Adipocyte (in vitro differentiated cells): ENCODE data around the gene RBMS3.
A peak's percentile ranks its signal among the peaks of the same experiment; 100 is the strongest.

Experiments used
- DNase-seq: peaks from one replicate; pipeline ENCODE4 v3.0.0-alpha.2; 2015; ENCODE audit warnings: low read depth
- H3K27me3 ChIP-seq: replicated peaks from 2 replicates; pipeline ENCODE4 v1.7.0; 2013; ENCODE audit warnings: mild to moderate bottlenecking, low read length, moderate library complexity; ENCODE audit not compliant: control insufficient read depth, insufficient read depth
- H3K36me3 ChIP-seq: 2 replicates; pipeline ENCODE4 v1.7.0; 2013; ENCODE audit warnings: low read length, mild to moderate bottlenecking, moderate library complexity; ENCODE audit not compliant: control insufficient read depth, insufficient read depth, severe bottlenecking
- H3K4me1 ChIP-seq: 2 replicates; pipeline ENCODE4 v1.7.0; 2013; ENCODE audit warnings: mild to moderate bottlenecking, low read length, moderate library complexity; ENCODE audit not compliant: control insufficient read depth, insufficient read depth
- H3K4me3 ChIP-seq: 2 replicates; pipeline ENCODE4 v1.7.0; 2013; ENCODE audit warnings: mild to moderate bottlenecking, low read length, moderate library complexity
- H3K9ac ChIP-seq: 2 replicates; pipeline ENCODE4 v1.7.0; 2013; ENCODE audit warnings: mild to moderate bottlenecking, low read length, moderate library complexity
- H3K9me3 ChIP-seq: 2 replicates; pipeline ENCODE4 v1.7.0; 2013; ENCODE audit warnings: mild to moderate bottlenecking, low read length, moderate library complexity; ENCODE audit not compliant: control insufficient read depth

Gene RBMS3

GRCh38 chr3:29695201-29695600, 414.3 kb downstream of the RBMS3 start:
- Histone ChIP-seq H3K4me3 (peak overlapping the region; percentile 57), H3K9me3 (no peaks in the 10 kb centered on the region), H3K27me3 (no peaks in the 10 kb centered on the region), H3K9ac (peak overlapping the region; percentile 88), H3K36me3 (no peaks in the 10 kb centered on the region), H3K4me1 (peaks cover 70% of the 10 kb centered on the region)
- no peak for DNase-seq

- Histone ChIP-seq H3K9ac (peak overlapping the region; percentile 88), H3K36me3 (no peaks in the 10 kb centered on the region), H3K4me1 (peaks cover 64% of the 10 kb centered on the region), H3K4me3 (peak overlapping the region; percentile 24), H3K27me3 (no peaks in the 10 kb centered on the region), H3K9me3 (no peaks in the 10 kb centered on the region)
- peak; percentile 94 for DNase-seq
These were observed 414.9 kb downstream of the RBMS3 start for GRCh38 chr3:29695643-29696198.

- H3K4me3 ChIP-seq = peak overlapping the region; percentile 38
- H3K36me3 ChIP-seq = no peaks in the 10 kb centered on the region
- no peak for DNase-seq
- H3K27me3 ChIP-seq = no peaks in the 10 kb centered on the region
- no peaks in the 10 kb centered on the region for H3K9me3 ChIP-seq
- H3K9ac ChIP-seq = peak overlapping the region; percentile 72
- H3K4me1 ChIP-seq = peaks cover 61% of the 10 kb centered on the region
These were observed 415.4 kb downstream of the RBMS3 start for GRCh38 chr3:29696311-29696710.

- peaks cover 58% of the 10 kb centered on the region for H3K4me1 ChIP-seq
- peak overlapping the region; percentile 45 for H3K9ac ChIP-seq
- peak overlapping the region; percentile 44 for H3K4me3 ChIP-seq
- no peaks in the 10 kb centered on the region for H3K27me3 ChIP-seq
- no peaks in the 10 kb centered on the region for H3K9me3 ChIP-seq
- DNase-seq = peak; percentile 54
- H3K36me3 ChIP-seq = peaks cover 5% of the 10 kb centered on the region
These were observed 417.1 kb downstream of the RBMS3 start for GRCh38 chr3:29697989-29698388.

GRCh38 chr3:29700256-29700655, 419.4 kb downstream of the RBMS3 start:
- Histone ChIP-seq H3K36me3 (peaks cover 7% of the 10 kb centered on the region), H3K4me1 (peaks cover 35% of the 10 kb centered on the region)

GRCh38 chr3:29701326-29701983, 420.6 kb downstream of the RBMS3 start:
- H3K27me3 ChIP-seq = no peaks in the 10 kb centered on the region
- H3K36me3 ChIP-seq = peaks cover 7% of the 10 kb centered on the region
- H3K9ac ChIP-seq = no peak overlapping the region
- H3K4me3 ChIP-seq = no peak overlapping the region
- no peak for DNase-seq
- H3K4me1 ChIP-seq = peaks cover 26% of the 10 kb centered on the region
- H3K9me3 ChIP-seq = no peaks in the 10 kb centered on the region

More at GRCh38 chr3:29700256-29700655, 419.4 kb downstream of the RBMS3 start:
- H3K9ac ChIP-seq = no peak overlapping the region
- H3K9me3 ChIP-seq = no peaks in the 10 kb centered on the region
- no peaks in the 10 kb centered on the region for H3K27me3 ChIP-seq
- H3K4me3 ChIP-seq = no peak overlapping the region
- DNase-seq = no peak

- Histone ChIP-seq H3K9me3 (no peaks in the 10 kb centered on the region), H3K9ac (no peak overlapping the region), H3K36me3 (peaks cover 7% of the 10 kb centered on the region), H3K4me1 (peaks cover 6% of the 10 kb centered on the region), H3K27me3 (no peaks in the 10 kb centered on the region), H3K4me3 (no peak overlapping the region)
- no peak for DNase-seq
These were observed 425.3 kb downstream of the RBMS3 start for GRCh38 chr3:29705906-29706844.

- Histone ChIP-seq H3K4me3 (no peak overlapping the region), H3K36me3 (no peaks in the 10 kb centered on the region), H3K4me1 (peaks cover 15% of the 10 kb centered on the region), H3K27me3 (no peaks in the 10 kb centered on the region), H3K9ac (no peak overlapping the region), H3K9me3 (no peaks in the 10 kb centered on the region)
- DNase-seq = no peak
These were observed 428.0 kb downstream of the RBMS3 start for GRCh38 chr3:29708884-29709283.

GRCh38 chr3:29711255-29711771, 430.4 kb downstream of the RBMS3 start:
- Histone ChIP-seq H3K9ac (peak overlapping the region; percentile 32), H3K4me3 (peak overlapping the region; percentile 8), H3K9me3 (no peaks in the 10 kb centered on the region), H3K27me3 (no peaks in the 10 kb centered on the region), H3K4me1 (peaks cover 15% of the 10 kb centered on the region), H3K36me3 (no peaks in the 10 kb centered on the region)
- DNase-seq = no peak

- Histone ChIP-seq H3K36me3 (no peaks in the 10 kb centered on the region), H3K9ac (no peak overlapping the region), H3K9me3 (no peaks in the 10 kb centered on the region), H3K27me3 (no peaks in the 10 kb centered on the region), H3K4me1 (peaks cover 8% of the 10 kb centered on the region), H3K4me3 (no peak overlapping the region)
- DNase-seq = no peak
These were observed 435.3 kb downstream of the RBMS3 start for GRCh38 chr3:29716213-29716612.

- no peaks in the 10 kb centered on the region for H3K9me3 ChIP-seq
- no peaks in the 10 kb centered on the region for H3K27me3 ChIP-seq
- no peaks in the 10 kb centered on the region for H3K36me3 ChIP-seq
- H3K4me3 ChIP-seq = no peak overlapping the region
- no peaks in the 10 kb centered on the region for H3K4me1 ChIP-seq
- no peak for DNase-seq
- no peak overlapping the region for H3K9ac ChIP-seq
These were observed 437.8 kb downstream of the RBMS3 start for GRCh38 chr3:29718661-29719065.
